Testis (tissue), 3 donors: Measurements from ENCODE around the gene COL25A1. TPM values are rescaled to one million over a fixed set of nuclear protein-coding genes. Genes with fewer than 3 reads are reported as not detected.

Experiments
- DNase-seq: peaks from one replicate; pipeline ENCODE4 v3.0.0-alpha.2; 2019
- H3K27ac ChIP-seq, 2 donors: fragments of 200-600 bp; sonication (generic); one replicate each; pipeline ENCODE4 v1.5.1; 2019
- H3K27me3 ChIP-seq: fragments of 200-600 bp; sonication (generic); one replicate; pipeline ENCODE4 v1.5.1; 2019
- H3K36me3 ChIP-seq: fragments of 200-600 bp; sonication (generic); one replicate; pipeline ENCODE4 v1.5.1; 2017; ENCODE audit warnings: low read depth; ENCODE audit errors: missing control alignments
- H3K4me1 ChIP-seq: fragments of 200-600 bp; sonication (generic); one replicate; pipeline ENCODE4 v1.5.1; 2019
- H3K4me3 ChIP-seq, 2 donors: fragments of 200-600 bp; sonication (generic); one replicate each; pipeline ENCODE4 v1.5.1; 2017 to 2019
- H3K9me3 ChIP-seq: fragments of 200-600 bp; sonication (generic); one replicate; pipeline ENCODE4 v1.5.1; 2017
- POLR2A ChIP-seq: fragments of 450-650 bp; IDR thresholded peaks from one replicate; pipeline ENCODE4 v1.6.1; 2017; ENCODE audit warnings: antibody characterized with exemption, mild to moderate bottlenecking, moderate library complexity
- WGBS, 2 donors: methylation state at CpG; one replicate each; pipeline ENCODE4 v1.1.5; 2018; 5-methylcytosine and 5-hydroxymethylcytosine counted together
- intact Hi-C: fragments of 100-400 bp; cut with DNase I; formaldehyde crosslinking; loops from one replicate; pipeline ENCODE4 v1.15.1; 2023; ENCODE audit warnings: low total_unique reads
- polyA plus RNA-seq: library from polyadenylated mRNA; stranded (reverse); fragments of 350-450 nt; fragmentation: Illumina TruSeq; extraction: RNeasy Lipid Tissue Mini Kit (QIAGEN cat#74804); gene quantifications from one replicate; pipeline ENCODE4 v1.2.3, GENCODE V29; 2014; ENCODE audit warnings: low read depth, low replicate concordance; ENCODE audit not compliant: insufficient read depth
- total RNA-seq, 2 donors: library from RNA; depleted of rRNA; stranded (reverse); fragments of >200 nt; gene quantifications; one replicate each; pipeline ENCODE4 v1.2.3, GENCODE V29; 2016
- TF ChIP-seq, protein P1 (sequence below), 3 experiments: fragments of 450-650 bp in 2 of 3; fragments of 200-600 bp in 1 of 3; sonication (generic) in 1 of 3; IDR thresholded peaks; one replicate each; pipeline ENCODE4 v1.5.1; 2016 to 2019; ENCODE audit warnings: antibody characterized with exemption in 3 of 3, mild to moderate bottlenecking in 2 of 3, moderate library complexity in 1 of 3

The COL25A1 gene
- total and polyA plus RNA-seq, 3 donors from 2014 or later = 11.7 to 19.2 (median 17.2) TPM

DNA sequence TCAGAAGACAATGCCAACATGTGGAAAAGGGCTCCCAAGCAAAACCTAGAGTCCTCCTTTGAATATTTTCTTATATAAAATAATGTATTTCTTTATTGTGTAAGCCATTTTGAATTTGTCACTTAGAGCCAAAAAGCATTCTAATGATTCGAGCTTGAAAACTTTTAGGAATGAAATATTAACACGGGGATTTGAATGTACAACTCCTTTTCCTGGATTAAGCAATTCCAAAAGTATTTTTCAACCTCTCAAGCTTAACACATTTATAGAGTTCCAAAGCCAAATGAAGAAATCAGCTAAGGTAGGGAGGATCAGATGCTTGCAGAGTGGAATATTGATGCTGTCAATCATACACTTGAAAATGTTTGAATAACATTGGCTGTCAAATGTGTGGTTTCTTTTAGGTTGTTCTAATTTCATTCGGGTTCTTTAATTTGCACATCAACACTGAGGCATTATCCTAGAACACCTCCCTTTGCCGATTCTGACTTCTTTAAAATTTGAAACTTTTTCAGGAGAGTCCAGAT lies 472.4 kb downstream of the COL25A1 start:
- no peak for DNase-seq
- WGBS, 2 donors = 75 to 81% methylated on average over 4 of the region's 4 CpGs
- TF ChIP-seq, protein P1, sequence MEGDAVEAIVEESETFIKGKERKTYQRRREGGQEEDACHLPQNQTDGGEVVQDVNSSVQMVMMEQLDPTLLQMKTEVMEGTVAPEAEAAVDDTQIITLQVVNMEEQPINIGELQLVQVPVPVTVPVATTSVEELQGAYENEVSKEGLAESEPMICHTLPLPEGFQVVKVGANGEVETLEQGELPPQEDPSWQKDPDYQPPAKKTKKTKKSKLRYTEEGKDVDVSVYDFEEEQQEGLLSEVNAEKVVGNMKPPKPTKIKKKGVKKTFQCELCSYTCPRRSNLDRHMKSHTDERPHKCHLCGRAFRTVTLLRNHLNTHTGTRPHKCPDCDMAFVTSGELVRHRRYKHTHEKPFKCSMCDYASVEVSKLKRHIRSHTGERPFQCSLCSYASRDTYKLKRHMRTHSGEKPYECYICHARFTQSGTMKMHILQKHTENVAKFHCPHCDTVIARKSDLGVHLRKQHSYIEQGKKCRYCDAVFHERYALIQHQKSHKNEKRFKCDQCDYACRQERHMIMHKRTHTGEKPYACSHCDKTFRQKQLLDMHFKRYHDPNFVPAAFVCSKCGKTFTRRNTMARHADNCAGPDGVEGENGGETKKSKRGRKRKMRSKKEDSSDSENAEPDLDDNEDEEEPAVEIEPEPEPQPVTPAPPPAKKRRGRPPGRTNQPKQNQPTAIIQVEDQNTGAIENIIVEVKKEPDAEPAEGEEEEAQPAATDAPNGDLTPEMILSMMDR (IDR thresholded peaks at IDR 0.05) = no peak
- TF ChIP-seq POLR2A = no peak
- Histone ChIP-seq H3K36me3 (no peaks in the 10 kb centered on the region), H3K27me3 (no peaks in the 10 kb centered on the region), H3K4me3 (no peak overlapping the region), H3K4me1 (no peaks in the 10 kb centered on the region), H3K27ac (no peak overlapping the region), H3K9me3 (no peaks in the 10 kb centered on the region)
- intact Hi-C loops = loop anchor here (10.0 kb wide), 1 partner anchor 575 kb away; no protein-coding TSS in a partner anchor

- H3K9me3 ChIP-seq = no peaks in the 10 kb centered on the region
- H3K27ac ChIP-seq = no peak overlapping the region
- 40 to 48% methylated on average over 3 of the region's 3 CpGs for WGBS, 2 donors
- DNase-seq = no peak
- TF ChIP-seq, protein P1 (IDR thresholded peaks at IDR 0.05) = no peak
- TF ChIP-seq POLR2A = no peak
- H3K36me3 ChIP-seq = no peaks in the 10 kb centered on the region
- no peaks in the 10 kb centered on the region for H3K4me1 ChIP-seq
- H3K4me3 ChIP-seq = no peak overlapping the region
- intact Hi-C loops = no loop called here
- no peaks in the 10 kb centered on the region for H3K27me3 ChIP-seq
These were observed 473.8 kb downstream of the COL25A1 start for GRCh38 chr4:108828620-108829019.

GRCh38 chr4:108825737-108826136 lies 476.7 kb downstream of the COL25A1 start:
- no peak overlapping the region for H3K27ac ChIP-seq
- no peaks in the 10 kb centered on the region for H3K9me3 ChIP-seq
- WGBS, 2 donors = 90 to 92% methylated on average over 2 of the region's 2 CpGs
- H3K4me3 ChIP-seq = no peak overlapping the region
- H3K4me1 ChIP-seq = no peaks in the 10 kb centered on the region
- no peak for TF ChIP-seq POLR2A
- TF ChIP-seq, protein P1 (IDR thresholded peaks at IDR 0.05) = no peak
- intact Hi-C loops = no loop called here
- no peak for DNase-seq
- no peaks in the 10 kb centered on the region for H3K36me3 ChIP-seq
- no peaks in the 10 kb centered on the region for H3K27me3 ChIP-seq

GRCh38 chr4:108821351-108821930 lies 481.0 kb downstream of the COL25A1 start:
- 47 to 67% methylated on average over 2 of the region's 2 CpGs for WGBS, 2 donors
- Histone ChIP-seq H3K9me3 (no peaks in the 10 kb centered on the region), H3K4me1 (no peaks in the 10 kb centered on the region), H3K4me3 (no peak overlapping the region), H3K36me3 (no peaks in the 10 kb centered on the region), H3K27ac (no peak overlapping the region), H3K27me3 (no peaks in the 10 kb centered on the region)
- no peak for DNase-seq
- intact Hi-C loops = no loop called here
- TF ChIP-seq POLR2A = no peak
- TF ChIP-seq, protein P1 (IDR thresholded peaks at IDR 0.05) = no peak
